Measurements from ENCODE around the gene XIRP1. TPM values are rescaled to one million over a fixed set of nuclear protein-coding genes. Genes with fewer than 3 reads are reported as not detected.

Gene XIRP1
- total RNA-seq, 1 experiment from 2014 or later: not detected

DNA sequence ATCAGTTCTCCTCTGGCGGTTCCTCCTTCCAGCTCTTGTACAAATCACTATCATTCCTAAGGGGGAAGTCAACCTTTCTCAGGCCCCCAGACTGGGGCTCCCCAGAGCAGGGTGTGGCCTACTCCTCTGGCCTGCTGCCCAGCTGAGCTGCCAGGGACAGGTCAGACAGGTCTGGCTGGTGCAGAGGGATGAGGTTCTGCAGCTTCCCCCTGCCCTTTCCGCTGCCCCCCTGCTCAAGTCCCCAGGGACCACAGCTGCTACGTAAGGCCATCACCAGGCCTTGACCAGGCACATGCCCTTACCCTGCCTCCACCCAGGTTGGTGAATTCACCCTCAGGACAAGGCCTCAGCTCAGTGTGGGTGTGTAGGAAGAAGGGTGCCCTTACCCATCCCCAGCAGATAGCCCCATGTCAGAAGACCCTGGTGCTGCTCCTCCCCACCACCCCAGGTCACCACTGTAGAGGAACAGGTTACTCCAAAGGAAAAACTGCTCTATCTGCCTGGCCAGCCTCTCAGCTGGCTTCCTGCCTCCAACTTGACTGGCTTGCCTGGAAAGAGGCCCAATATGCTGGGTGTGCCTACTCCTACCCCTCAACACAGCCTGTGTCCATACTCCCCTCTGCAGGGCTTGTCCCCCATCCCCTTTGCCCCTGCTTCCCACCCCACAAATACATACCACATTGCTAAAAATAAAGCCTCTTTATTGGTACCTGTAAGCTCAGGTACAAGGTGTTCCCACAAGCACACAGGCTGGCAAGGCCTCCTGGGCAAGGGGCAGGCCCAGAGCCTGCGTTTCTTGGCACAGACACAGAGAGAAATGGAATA lies 51.0 kb downstream of the XIRP1 start:
- no peaks in the 10 kb centered on the region for H3K9me3 ChIP-seq (ENCODE audit: control insufficient read depth, insufficient read depth, low read depth, low read length)
- peaks cover 2% of the 10 kb centered on the region; the same call in 1 of the 2 replicates for H3K4me1 ChIP-seq (ENCODE audit: control insufficient read depth, insufficient read depth, low read length)
- H3K27me3 ChIP-seq (ENCODE audit: control insufficient read depth, insufficient read depth, low read length): no peaks in the 10 kb centered on the region
- BruUV-seq (replicated peaks): no TSS peak
- H3K27ac ChIP-seq (ENCODE audit: low read length): no peak overlapping the region
- in situ Hi-C loops (cut with HindIII; ENCODE audit: low pct_unique_long_range_greater_than_20kb, low sequenced_read_pairs) (no loop called here), intact Hi-C loops (cut with micrococcal nuclease; ENCODE audit: unreplicated experiment) (no loop called here)
- no peaks in the 10 kb centered on the region; the same call in 1 of the 2 replicates for H3K36me3 ChIP-seq (ENCODE audit: control insufficient read depth, insufficient read depth, low read length)
- DNase-seq (ENCODE audit: low read depth, low spot score) (no peak), ATAC-seq (no peak)
- no peak overlapping the region for H3K4me3 ChIP-seq (ENCODE audit: low read depth in 2 of 2, low read length in 2 of 2)
- TF ChIP-seq REST (IDR thresholded peaks at IDR 0.05; ENCODE audit: insufficient read depth in 1 of 2, low read depth in 2 of 2, low read length in 1 of 2): no peak
- no peak for TF ChIP-seq CTCF (IDR thresholded peaks at IDR 0.05)
- TF ChIP-seq SIN3A (IDR thresholded peaks at IDR 0.05; ENCODE audit: borderline replicate concordance, insufficient read depth, low read depth, low read length): no peak
- no peak for TF ChIP-seq TCF7L2 (IDR thresholded peaks at IDR 0.05; ENCODE audit: low read depth, low read length)
- TF ChIP-seq POLR2AphosphoS5 (IDR thresholded peaks at IDR 0.05; ENCODE audit: low read depth, low read length): no peak
- POLR2A ChIA-PET: no interaction called here
- CTCF ChIA-PET: interaction anchor here (0.6 kb wide), 1 partner anchor 138 kb away, joined by 3 read pairs; the partner anchor contains the start of gene CX3CR1

DNA sequence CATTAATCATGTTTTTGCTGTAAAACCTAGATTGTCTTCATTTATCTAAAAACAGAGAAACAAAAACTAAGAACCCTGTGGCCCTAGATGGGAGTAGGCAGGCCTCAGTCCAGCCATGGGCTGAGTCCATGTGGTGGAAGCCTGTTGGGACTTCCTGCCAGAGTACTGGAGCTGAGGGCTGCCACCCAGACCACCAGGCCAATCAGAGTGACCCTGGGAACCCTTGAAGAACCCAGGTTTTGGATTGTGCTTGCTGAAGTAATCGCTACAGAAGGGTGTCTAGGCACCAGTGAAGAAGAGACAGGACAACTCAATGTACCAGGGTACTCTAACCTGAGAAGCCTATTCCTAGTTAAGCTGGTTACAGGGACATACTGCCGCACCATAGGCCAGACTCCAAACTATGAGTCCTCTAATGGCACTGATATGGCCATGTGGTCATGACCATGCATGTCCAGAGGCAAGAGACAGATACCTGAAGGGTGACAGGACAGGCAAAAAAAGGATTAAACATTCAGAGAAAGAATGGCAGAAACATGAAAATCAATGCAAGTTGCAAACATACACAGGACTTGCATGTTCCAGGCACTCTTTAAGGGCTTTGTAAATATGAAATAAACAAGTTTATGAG lies 51.9 kb downstream of the XIRP1 start:
- CTCF ChIA-PET: no interaction called here
- Histone ChIP-seq H3K36me3 (ENCODE audit: control insufficient read depth, insufficient read depth, low read length) (no peaks in the 10 kb centered on the region; the same call in 1 of the 2 replicates), H3K4me1 (ENCODE audit: control insufficient read depth, insufficient read depth, low read length) (no peaks in the 10 kb centered on the region), H3K27me3 (ENCODE audit: control insufficient read depth, insufficient read depth, low read length) (no peaks in the 10 kb centered on the region), H3K27ac (ENCODE audit: low read length) (no peak overlapping the region), H3K9me3 (ENCODE audit: control insufficient read depth, insufficient read depth, low read depth, low read length) (no peaks in the 10 kb centered on the region), H3K4me3 (ENCODE audit: low read depth in 2 of 2, low read length in 2 of 2) (no peak overlapping the region)
- no TSS peak for BruUV-seq (replicated peaks)
- DNase-seq (ENCODE audit: low read depth, low spot score): no peak
- POLR2A ChIA-PET: no interaction called here
- intact Hi-C loops (cut with micrococcal nuclease; ENCODE audit: unreplicated experiment): no loop called here
- TF ChIP-seq CTCF (IDR thresholded peaks at IDR 0.05) (no peak), SIN3A (IDR thresholded peaks at IDR 0.05; ENCODE audit: borderline replicate concordance, insufficient read depth, low read depth, low read length) (no peak), REST (IDR thresholded peaks at IDR 0.05; ENCODE audit: insufficient read depth in 1 of 2, low read depth in 2 of 2, low read length in 1 of 2) (no peak), TCF7L2 (IDR thresholded peaks at IDR 0.05; ENCODE audit: low read depth, low read length) (no peak), POLR2AphosphoS5 (IDR thresholded peaks at IDR 0.05; ENCODE audit: low read depth, low read length) (no peak)
- in situ Hi-C loops (cut with HindIII; ENCODE audit: low pct_unique_long_range_greater_than_20kb, low sequenced_read_pairs): no loop called here
- ATAC-seq: no peak

Data from Panc1 (cell line).